Cardiac fibroblast (primary cell): ENCODE measurements around the gene HIPK4.

Experiments used
- DNase-seq, 2 donors: peaks; one replicate each; pipeline versions ENCODE4 v3.0.0 to v3.0.0-alpha.2; 2010; ENCODE audit warnings: low read depth in 2 of 2
- H3K4me3 ChIP-seq, 2 donors: replicated peaks in 1 of 2; 1 replicate in 1 of 2; 2 replicates in 1 of 2; pipeline ENCODE4 v1.5.1; 2011; ENCODE audit warnings: low read depth in 2 of 2, low read length in 2 of 2, mild to moderate bottlenecking in 2 of 2, moderate library complexity in 1 of 2
- CTCF ChIP-seq: IDR thresholded peaks from one replicate; pipeline ENCODE4 v1.5.1; 2011; ENCODE audit warnings: low read depth, mild to moderate bottlenecking, low read length, inconsistent platforms

HIPK4 gene

DNA sequence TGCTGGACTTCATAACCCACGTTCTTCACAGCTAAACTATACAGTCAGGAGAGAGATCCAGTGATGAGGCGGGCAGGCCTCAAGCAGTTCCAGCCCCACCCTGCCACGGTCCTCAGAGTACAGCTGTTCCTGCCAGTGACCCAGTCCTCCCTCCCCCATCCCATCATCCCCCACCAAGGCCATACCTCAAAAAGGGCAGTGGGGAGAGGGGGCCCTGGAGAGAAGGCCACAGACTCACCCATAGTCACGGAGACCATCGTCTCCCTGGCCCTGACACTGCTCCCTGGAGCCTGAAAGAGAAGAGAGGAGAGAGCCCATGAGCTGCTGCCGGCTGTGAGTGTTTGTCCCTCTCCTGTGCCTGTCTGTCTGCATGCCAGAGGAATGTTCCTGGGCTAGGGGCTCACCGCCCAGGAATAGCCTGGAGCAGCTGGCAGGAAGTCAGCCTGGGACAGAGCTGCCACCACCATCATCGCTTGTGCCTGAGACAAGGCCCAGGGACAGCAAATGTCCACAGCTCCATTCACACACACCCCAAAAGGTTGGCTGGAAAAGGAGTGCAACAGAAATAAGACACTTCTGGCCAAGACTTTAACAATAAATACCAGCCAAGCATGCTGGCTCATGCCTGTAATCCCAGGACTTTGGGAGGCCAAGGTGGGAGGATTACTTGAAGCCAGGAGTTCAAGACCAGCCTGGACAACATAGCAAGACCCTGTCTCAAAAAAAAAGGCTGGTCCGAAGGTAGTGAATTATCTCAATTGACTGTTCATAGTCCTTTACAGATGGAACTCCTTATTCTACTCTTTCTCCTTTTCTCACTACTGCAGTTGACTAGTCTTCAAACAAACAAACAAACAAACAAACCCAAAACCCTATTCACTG is 48.1 kb downstream of the HIPK4 start:
- TF ChIP-seq CTCF, result no peak
- peak in 1 of 2 donors; percentile 32 for DNase-seq
- H3K4me3 ChIP-seq, result no peak overlapping the region

DNA sequence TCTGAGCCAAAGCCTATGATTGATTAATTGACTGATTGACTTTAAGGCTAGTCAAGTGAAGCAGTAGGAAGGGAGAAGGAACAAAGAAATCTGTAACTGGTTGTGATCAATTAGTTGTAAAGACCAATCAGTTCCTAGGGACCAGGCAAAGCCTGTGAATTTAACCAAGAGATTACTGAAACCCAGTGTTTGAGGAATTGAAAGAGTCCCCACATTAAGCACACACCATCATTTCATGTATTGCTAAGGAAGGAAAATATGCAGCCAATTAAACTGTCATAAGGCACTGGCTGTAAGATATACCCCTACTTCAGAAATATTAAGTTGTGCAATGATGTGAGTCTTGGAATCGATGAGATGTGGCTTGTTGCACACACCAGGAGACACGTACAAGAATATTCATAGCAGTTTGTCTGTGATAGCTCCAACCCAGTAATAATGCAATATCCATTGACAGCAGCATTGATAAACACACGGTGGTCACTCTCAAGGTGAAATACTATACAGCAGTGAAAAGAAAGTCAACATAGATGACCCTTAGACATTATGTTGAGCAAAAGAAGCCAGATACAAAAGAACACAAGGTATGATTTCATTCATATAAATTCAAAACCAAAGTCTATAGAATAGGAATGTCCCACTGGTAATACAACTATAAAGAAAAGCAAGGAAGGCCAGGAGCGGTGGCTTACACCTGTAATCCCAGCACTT is 50.8 kb downstream of the HIPK4 start:
- no peak overlapping the region for H3K4me3 ChIP-seq
- no peak for TF ChIP-seq CTCF
- DNase-seq, result no peak

- no peak for TF ChIP-seq CTCF
- no peak overlapping the region for H3K4me3 ChIP-seq
- no peak for DNase-seq
These were observed 52.4 kb downstream of the HIPK4 start for GRCh38 chr19:40337594-40337993.

DNA sequence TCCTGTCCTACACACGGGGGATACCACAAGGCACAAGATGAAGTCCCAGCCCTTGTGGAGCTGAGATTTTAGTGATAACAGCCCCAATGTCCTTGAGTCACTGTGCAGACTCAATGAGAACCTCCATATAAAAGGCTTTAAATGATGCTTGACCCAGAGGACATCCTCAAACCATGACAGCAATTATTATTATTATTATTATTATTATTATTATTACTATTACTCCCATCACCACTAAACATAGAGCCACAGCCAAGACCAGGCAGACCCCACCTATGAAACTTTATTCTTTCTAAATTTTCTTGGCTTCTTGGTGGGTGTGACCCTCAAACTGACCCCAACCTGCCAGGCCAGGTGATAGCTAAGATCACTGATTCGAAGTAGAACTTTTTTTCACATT is 52.9 kb downstream of the HIPK4 start:
- no peak overlapping the region for H3K4me3 ChIP-seq
- TF ChIP-seq CTCF, result no peak
- DNase-seq, result no peak

- no peak overlapping the region for H3K4me3 ChIP-seq
- DNase-seq, result no peak
- no peak for TF ChIP-seq CTCF
These were observed 53.4 kb downstream of the HIPK4 start for GRCh38 chr19:40336601-40336900.

DNA sequence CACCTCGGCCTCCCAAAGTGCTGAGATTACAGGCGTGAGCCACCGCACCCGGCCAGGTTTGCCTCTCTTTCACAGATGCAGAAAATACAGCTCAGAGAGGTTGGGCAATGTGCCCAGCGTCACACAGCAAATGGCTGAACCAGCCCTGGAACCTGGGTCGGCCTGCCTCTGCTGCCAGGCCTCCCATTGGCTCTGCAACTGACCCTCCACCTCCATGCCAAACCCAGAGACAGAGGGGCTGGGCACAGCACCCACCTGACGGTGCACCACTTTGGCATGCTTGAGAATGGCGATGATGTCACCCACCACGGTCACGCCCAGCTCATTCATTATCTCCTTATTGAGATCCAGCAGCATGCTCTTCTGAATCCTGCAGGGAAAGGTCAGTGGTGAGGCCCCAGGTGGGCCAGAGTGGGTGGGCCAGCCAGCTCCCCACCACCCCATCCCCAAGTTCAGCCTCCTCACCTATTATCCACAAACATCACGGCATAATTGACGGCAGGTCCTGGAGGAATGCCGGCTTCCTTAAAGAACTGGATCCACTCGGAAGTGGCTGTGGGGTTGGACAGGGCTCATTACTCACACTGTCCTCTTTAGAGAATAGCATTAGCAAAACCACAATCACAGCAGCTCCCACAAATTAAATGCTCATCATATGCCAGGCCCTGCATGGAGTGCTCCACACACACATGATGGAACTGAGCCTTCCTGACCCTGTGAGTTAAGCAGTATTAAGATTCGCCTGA is 54.0 kb downstream of the HIPK4 start:
- H3K4me3 ChIP-seq, result no peak overlapping the region
- no peak for TF ChIP-seq CTCF
- DNase-seq, result no peak
